ENCODE measurements around the gene ASIC4.
A peak's percentile ranks its signal among the peaks of the same experiment; 100 is the strongest.

Gene ASIC4

GRCh38 chr2:219567131-219567530, 52.8 kb downstream of the ASIC4 start:
- Histone ChIP-seq H3K27ac (ENCODE audit: low read depth, low read length) (no peak overlapping the region), H3K27me3 (ENCODE audit: control insufficient read depth in 1 of 2, insufficient read depth in 2 of 2, low read length in 2 of 2) (peaks cover 1 to 8% of the 10 kb centered on the region in 2 donors), H3K36me3 (ENCODE audit: control insufficient read depth in 1 of 2, insufficient read depth in 2 of 2, low read length in 2 of 2) (no peaks in the 10 kb centered on the region), H3K4me3 (ENCODE audit: low read depth in 1 of 2, low read length in 2 of 2) (no peak overlapping the region), H3K4me1 (ENCODE audit: control insufficient read depth in 1 of 2, insufficient read depth in 2 of 2, low read length in 2 of 2) (peaks cover 4 to 6% of the 10 kb centered on the region in 2 donors), H3K9me3 (ENCODE audit: control insufficient read depth in 1 of 2, low read length in 2 of 2) (no peaks in the 10 kb centered on the region), H3K9ac (ENCODE audit: low read depth in 1 of 2, low read length in 2 of 2) (no peak overlapping the region)

DNA sequence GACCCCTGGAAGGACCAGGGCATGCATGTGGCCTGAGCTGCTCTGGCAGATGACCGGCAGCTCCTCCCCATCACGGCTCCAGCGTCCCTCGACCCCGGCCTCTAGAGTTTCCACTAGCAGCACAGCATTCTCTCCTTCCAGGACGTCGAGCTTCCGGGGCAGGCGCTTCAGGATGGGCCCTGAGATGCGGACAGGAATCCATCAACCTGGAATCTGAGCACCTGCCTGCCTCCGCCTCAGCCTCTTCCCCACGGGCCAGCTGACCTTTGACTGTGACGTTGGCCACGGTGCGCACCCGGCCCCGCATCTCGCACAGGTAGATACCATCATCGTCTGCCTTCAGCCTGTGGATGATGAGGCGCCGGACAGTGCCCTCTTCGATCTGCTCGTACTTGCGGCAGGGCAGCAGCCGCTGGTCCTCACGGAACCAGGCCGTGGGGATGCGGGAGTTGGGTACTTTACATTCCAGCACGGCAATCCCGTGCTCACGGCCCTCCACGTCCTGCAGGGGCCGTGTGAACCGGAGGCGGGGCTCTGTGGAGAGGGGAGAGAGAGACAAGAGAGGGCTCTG, 53.6 kb downstream of the ASIC4 start:
- no peak overlapping the region for H3K27ac ChIP-seq (ENCODE audit: low read depth, low read length)
- H3K9me3 ChIP-seq (ENCODE audit: control insufficient read depth in 1 of 2, low read length in 2 of 2) = no peaks in the 10 kb centered on the region
- no peak overlapping the region for H3K4me3 ChIP-seq (ENCODE audit: low read depth in 1 of 2, low read length in 2 of 2)
- no peak overlapping the region for H3K9ac ChIP-seq (ENCODE audit: low read depth in 1 of 2, low read length in 2 of 2)
- peaks cover 3 to 11% of the 10 kb centered on the region in 2 donors for H3K27me3 ChIP-seq (ENCODE audit: control insufficient read depth in 1 of 2, insufficient read depth in 2 of 2, low read length in 2 of 2)
- H3K36me3 ChIP-seq (ENCODE audit: control insufficient read depth in 1 of 2, insufficient read depth in 2 of 2, low read length in 2 of 2) = no peaks in the 10 kb centered on the region
- H3K4me1 ChIP-seq (ENCODE audit: control insufficient read depth in 1 of 2, insufficient read depth in 2 of 2, low read length in 2 of 2) = peaks cover 4 to 6% of the 10 kb centered on the region in 2 donors

DNA sequence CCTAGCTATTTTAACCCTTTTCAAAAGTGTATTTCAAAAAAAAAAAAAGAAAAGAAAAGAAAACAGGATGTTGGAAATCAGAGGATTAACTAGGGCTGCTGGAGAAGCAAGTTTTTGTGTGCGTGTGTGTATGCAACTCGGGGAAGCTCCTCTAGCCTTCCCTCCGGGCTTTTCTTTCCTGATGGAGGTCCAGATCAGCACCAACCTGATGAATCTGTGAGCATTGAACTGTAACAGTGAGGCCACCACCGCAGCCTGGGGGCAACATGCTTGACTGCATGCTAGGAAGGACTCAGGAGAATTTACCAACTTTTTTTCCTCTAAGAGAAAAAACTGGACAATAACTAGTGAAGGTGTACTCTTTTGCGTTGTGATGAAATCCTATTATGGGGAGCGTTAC, 54.8 kb downstream of the ASIC4 start:
- Histone ChIP-seq H3K27me3 (ENCODE audit: control insufficient read depth in 1 of 2, insufficient read depth in 2 of 2, low read length in 2 of 2) (peaks cover 3 to 11% of the 10 kb centered on the region in 2 donors), H3K36me3 (ENCODE audit: control insufficient read depth in 1 of 2, insufficient read depth in 2 of 2, low read length in 2 of 2) (no peaks in the 10 kb centered on the region), H3K9ac (ENCODE audit: low read depth in 1 of 2, low read length in 2 of 2) (no peak overlapping the region), H3K9me3 (ENCODE audit: control insufficient read depth in 1 of 2, low read length in 2 of 2) (no peaks in the 10 kb centered on the region), H3K4me1 (ENCODE audit: control insufficient read depth in 1 of 2, insufficient read depth in 2 of 2, low read length in 2 of 2) (peaks cover 4 to 6% of the 10 kb centered on the region in 2 donors), H3K27ac (ENCODE audit: low read depth, low read length) (no peak overlapping the region), H3K4me3 (ENCODE audit: low read depth in 1 of 2, low read length in 2 of 2) (no peak overlapping the region)

- no peak overlapping the region for H3K9ac ChIP-seq (ENCODE audit: low read depth in 1 of 2, low read length in 2 of 2)
- H3K36me3 ChIP-seq (ENCODE audit: control insufficient read depth in 1 of 2, insufficient read depth in 2 of 2, low read length in 2 of 2) = no peaks in the 10 kb centered on the region
- no peak overlapping the region for H3K27ac ChIP-seq (ENCODE audit: low read depth, low read length)
- H3K4me1 ChIP-seq (ENCODE audit: control insufficient read depth in 1 of 2, insufficient read depth in 2 of 2, low read length in 2 of 2) = peaks cover 4 to 6% of the 10 kb centered on the region in 2 donors
- peaks cover 3 to 11% of the 10 kb centered on the region in 2 donors for H3K27me3 ChIP-seq (ENCODE audit: control insufficient read depth in 1 of 2, insufficient read depth in 2 of 2, low read length in 2 of 2)
- H3K9me3 ChIP-seq (ENCODE audit: control insufficient read depth in 1 of 2, low read length in 2 of 2) = no peaks in the 10 kb centered on the region
- H3K4me3 ChIP-seq (ENCODE audit: low read depth in 1 of 2, low read length in 2 of 2) = no peak overlapping the region
Measured at GRCh38 chr2:219569635-219570034, 55.4 kb downstream of the ASIC4 start.

GRCh38 chr2:219570194-219570923, 56.1 kb downstream of the ASIC4 start:
- H3K36me3 ChIP-seq (ENCODE audit: control insufficient read depth in 1 of 2, insufficient read depth in 2 of 2, low read length in 2 of 2) = no peaks in the 10 kb centered on the region
- peaks cover 4 to 6% of the 10 kb centered on the region in 2 donors for H3K4me1 ChIP-seq (ENCODE audit: control insufficient read depth in 1 of 2, insufficient read depth in 2 of 2, low read length in 2 of 2)
- peaks cover 8 to 12% of the 10 kb centered on the region in 2 donors for H3K27me3 ChIP-seq (ENCODE audit: control insufficient read depth in 1 of 2, insufficient read depth in 2 of 2, low read length in 2 of 2)
- no peak overlapping the region for H3K9ac ChIP-seq (ENCODE audit: low read depth in 1 of 2, low read length in 2 of 2)
- H3K4me3 ChIP-seq (ENCODE audit: low read depth in 1 of 2, low read length in 2 of 2) = peak overlapping the region; percentile 55 to 61
- H3K9me3 ChIP-seq (ENCODE audit: control insufficient read depth in 1 of 2, low read length in 2 of 2) = no peaks in the 10 kb centered on the region
- no peak overlapping the region for H3K27ac ChIP-seq (ENCODE audit: low read depth, low read length)

DNA sequence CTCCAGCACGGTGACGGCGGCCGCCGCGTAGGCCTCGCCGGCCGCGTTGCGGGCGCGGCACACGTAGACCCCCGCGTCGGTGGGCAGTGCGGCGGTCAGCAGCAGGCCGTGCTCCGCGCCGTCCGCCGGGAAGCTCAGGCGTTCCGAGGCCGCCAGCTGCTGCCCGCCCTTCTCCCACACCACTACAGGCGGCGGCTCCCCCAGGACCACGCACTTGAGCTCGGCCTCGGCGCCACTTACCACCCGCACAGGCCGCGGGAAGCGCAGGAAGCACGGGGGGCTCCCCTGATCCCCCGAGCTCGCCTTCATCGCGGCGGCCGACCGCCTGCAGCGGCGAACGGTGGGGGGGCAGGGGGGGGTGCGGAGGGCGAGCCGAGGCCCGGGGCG, 56.6 kb downstream of the ASIC4 start:
- no peak overlapping the region for H3K27ac ChIP-seq (ENCODE audit: low read depth, low read length)
- peak overlapping the region in 1 of 2 donors; percentile 47 for H3K9ac ChIP-seq (ENCODE audit: low read depth in 1 of 2, low read length in 2 of 2)
- H3K4me3 ChIP-seq (ENCODE audit: low read depth in 1 of 2, low read length in 2 of 2) = peak overlapping the region; percentile 55 to 61
- H3K36me3 ChIP-seq (ENCODE audit: control insufficient read depth in 1 of 2, insufficient read depth in 2 of 2, low read length in 2 of 2) = no peaks in the 10 kb centered on the region
- H3K27me3 ChIP-seq (ENCODE audit: control insufficient read depth in 1 of 2, insufficient read depth in 2 of 2, low read length in 2 of 2) = peaks cover 8 to 17% of the 10 kb centered on the region in 2 donors
- H3K4me1 ChIP-seq (ENCODE audit: control insufficient read depth in 1 of 2, insufficient read depth in 2 of 2, low read length in 2 of 2) = peaks cover under 1 to 1% of the 10 kb centered on the region in 2 donors
- no peaks in the 10 kb centered on the region for H3K9me3 ChIP-seq (ENCODE audit: control insufficient read depth in 1 of 2, low read length in 2 of 2)

GRCh38 chr2:219571311-219572236, 57.3 kb downstream of the ASIC4 start, which contains the start of gene OBSL1:
TSS of gene OBSL1 (minus strand) at chr2:219571539. CDS start at chr2:219571232, 307 bp downstream.
- Histone ChIP-seq H3K27ac (ENCODE audit: low read depth, low read length) (no peak within 1 kb of the TSS), H3K9me3 (ENCODE audit: control insufficient read depth in 1 of 2, low read length in 2 of 2) (no peaks in the 10 kb centered on the region), H3K4me1 (ENCODE audit: control insufficient read depth in 1 of 2, insufficient read depth in 2 of 2, low read length in 2 of 2) (no peaks in the 10 kb centered on the region), H3K4me3 (ENCODE audit: low read depth in 1 of 2, low read length in 2 of 2) (peak within 1 kb of the TSS; percentile 55 to 61), H3K27me3 (ENCODE audit: control insufficient read depth in 1 of 2, insufficient read depth in 2 of 2, low read length in 2 of 2) (peaks cover 10 to 24% of the 10 kb centered on the region in 2 donors), H3K36me3 (ENCODE audit: control insufficient read depth in 1 of 2, insufficient read depth in 2 of 2, low read length in 2 of 2) (no peaks in the 10 kb centered on the region), H3K9ac (ENCODE audit: low read depth in 1 of 2, low read length in 2 of 2) (peak within 1 kb of the TSS in 1 of 2 donors; percentile 47)

GRCh38 chr2:219572237-219573001, 58.1 kb downstream of the ASIC4 start, which contains the start of gene INHA:
TSS of gene INHA (plus strand) at chr2:219572310. CDS start at chr2:219572375, 65 bp downstream.
- H3K4me1 ChIP-seq (ENCODE audit: control insufficient read depth in 1 of 2, insufficient read depth in 2 of 2, low read length in 2 of 2) = no peaks in the 10 kb centered on the region
- no peaks in the 10 kb centered on the region for H3K36me3 ChIP-seq (ENCODE audit: control insufficient read depth in 1 of 2, insufficient read depth in 2 of 2, low read length in 2 of 2)
- H3K9me3 ChIP-seq (ENCODE audit: control insufficient read depth in 1 of 2, low read length in 2 of 2) = no peaks in the 10 kb centered on the region
- H3K9ac ChIP-seq (ENCODE audit: low read depth in 1 of 2, low read length in 2 of 2) = no peak within 1 kb of the TSS
- H3K4me3 ChIP-seq (ENCODE audit: low read depth in 1 of 2, low read length in 2 of 2) = peak within 1 kb of the TSS in 1 of 2 donors; percentile 21
- no peak within 1 kb of the TSS for H3K27ac ChIP-seq (ENCODE audit: low read depth, low read length)
- H3K27me3 ChIP-seq (ENCODE audit: control insufficient read depth in 1 of 2, insufficient read depth in 2 of 2, low read length in 2 of 2) = peaks cover 16 to 32% of the 10 kb centered on the region in 2 donors

- Histone ChIP-seq H3K27ac (ENCODE audit: low read depth, low read length) (no peak overlapping the region), H3K9ac (ENCODE audit: low read depth in 1 of 2, low read length in 2 of 2) (no peak overlapping the region), H3K36me3 (ENCODE audit: control insufficient read depth in 1 of 2, insufficient read depth in 2 of 2, low read length in 2 of 2) (no peaks in the 10 kb centered on the region), H3K9me3 (ENCODE audit: control insufficient read depth in 1 of 2, low read length in 2 of 2) (no peaks in the 10 kb centered on the region), H3K4me1 (ENCODE audit: control insufficient read depth in 1 of 2, insufficient read depth in 2 of 2, low read length in 2 of 2) (no peaks in the 10 kb centered on the region), H3K4me3 (ENCODE audit: low read depth in 1 of 2, low read length in 2 of 2) (no peak overlapping the region), H3K27me3 (ENCODE audit: control insufficient read depth in 1 of 2, insufficient read depth in 2 of 2, low read length in 2 of 2) (peaks cover 16 to 32% of the 10 kb centered on the region in 2 donors)
Measured at GRCh38 chr2:219573166-219573565, 58.9 kb downstream of the ASIC4 start.

Measured in duodenal mucosa (tissue), 2 donors.